HepG2 (cell line): Measurements from ENCODE around the gene EPB41L4A. TPM values are rescaled to one million over a fixed set of nuclear protein-coding genes. Genes with fewer than 3 reads are reported as not detected.

Experiments used
- ATAC-seq: fragments of 200-7000 bp; cut with Tn5 transposase; 3 replicates; pipeline ENCODE4 v1.9.1; 2020; ENCODE audit warnings: mild to moderate bottlenecking, moderate library complexity
- BruUV-seq: library from RNA; stranded (reverse); fragments of 400-500 nt; replicated peaks from 2 replicates; lab custom pipeline; 2021; lab: Mats Ljungman, UMichigan
- CTCF ChIA-PET: fragments of 300-600 bp; formaldehyde crosslinking; extraction: SDS; loops from one replicate; lab custom pipeline; 2021; ENCODE audit warnings: low total read pairs, inconsistent platforms, low intra/inter-chr PET ratio; lab: Yijun Ruan, JAX
- POLR2A ChIA-PET: fragments of 350-600 bp; sonication (Branson Sonifier 250); formaldehyde crosslinking; loops from one replicate; lab custom pipeline; 2020; ENCODE audit warnings: antibody characterized with exemption, inconsistent platforms; lab: Yijun Ruan, JAX
- DNase-seq: peaks from one replicate; pipeline ENCODE4 v3.0.0-alpha.2; 2015; ENCODE audit warnings: low spot score
- FAIRE-seq: peaks from 3 replicates; lab custom pipeline; 2011; peaks lifted over from hg19 to GRCh38; lab: Jason Lieb, UNC
- H2AFZ ChIP-seq: one replicate; pipeline ENCODE4 v1.6.1; 2011; ENCODE audit warnings: low read length, inconsistent platforms
- H3K27ac ChIP-seq: fragments of 300-600 bp; 3 replicates; pipeline ENCODE4 v1.8.0; 2011; ENCODE audit warnings: mixed run types, mild to moderate bottlenecking, mixed read lengths, low read length, inconsistent platforms; ENCODE audit not compliant: insufficient read depth; ENCODE audit errors: extremely low read length
- H3K27me3 ChIP-seq, 2 experiments: fragments of 200-600 bp in 1 of 2; 2 replicates in 1 of 2; 3 replicates in 1 of 2; pipeline versions ENCODE4 v1.6.0 to v1.8.0; 2011; ENCODE audit warnings: low read length in 2 of 2, mild to moderate bottlenecking in 2 of 2, moderate library complexity in 2 of 2, inconsistent platforms in 1 of 2; ENCODE audit not compliant: insufficient read depth in 2 of 2, control insufficient read depth in 1 of 2
- H3K36me3 ChIP-seq, 2 experiments: fragments of 200-600 bp in 1 of 2; replicated peaks in 1 of 2; 2 replicates in 1 of 2; 3 replicates in 1 of 2; pipeline versions ENCODE4 v1.5.1 to v1.8.0; 2011; ENCODE audit warnings: low read length in 2 of 2, inconsistent platforms in 1 of 2; ENCODE audit not compliant: insufficient read depth in 2 of 2, control insufficient read depth in 1 of 2
- H3K4me1 ChIP-seq: 2 replicates; pipeline ENCODE4 v1.5.1; 2012; ENCODE audit warnings: low read length, inconsistent platforms; ENCODE audit not compliant: insufficient read depth
- H3K4me2 ChIP-seq: 2 replicates; pipeline ENCODE4 v1.6.0; 2011; ENCODE audit warnings: low read depth, low read length, inconsistent platforms
- H3K4me3 ChIP-seq, 3 experiments: fragments of 200-600 bp in 1 of 3; sonication (generic), shearing (Covaris generic) in 1 of 3; replicated peaks in 1 of 3; 2 replicates each; pipeline ENCODE4 v1.5.1; 2011 to 2016; ENCODE audit warnings: low read length in 3 of 3, inconsistent platforms in 2 of 3, low read depth in 2 of 3, mild to moderate bottlenecking in 2 of 3, control low read depth in 1 of 3, mixed read lengths in 1 of 3; ENCODE audit not compliant: insufficient read depth in 1 of 3
- H3K79me2 ChIP-seq: one replicate; pipeline ENCODE4 v1.6.1; 2011; ENCODE audit warnings: low read length, inconsistent platforms; ENCODE audit not compliant: insufficient read depth
- H3K9ac ChIP-seq: 2 replicates; pipeline ENCODE4 v1.6.0; 2011; ENCODE audit warnings: mild to moderate bottlenecking, low read depth, low read length, inconsistent platforms; ENCODE audit not compliant: insufficient read depth
- H3K9me3 ChIP-seq: 2 replicates; pipeline ENCODE4 v1.5.1; 2012; ENCODE audit warnings: mild to moderate bottlenecking, low read length
- H4K20me1 ChIP-seq: 2 replicates; pipeline ENCODE4 v1.6.0; 2011; ENCODE audit warnings: inconsistent platforms, mild to moderate bottlenecking, low read length, moderate library complexity; ENCODE audit not compliant: insufficient read depth
- CAMTA2 ChIP-seq: sonication (generic); formaldehyde crosslinking; IDR thresholded peaks from 2 replicates; pipeline ENCODE4 v1.4.0; 2020; ENCODE audit warnings: mild to moderate bottlenecking, missing genetic modification reagents, borderline replicate concordance
- E2F1 ChIP-seq: sonication (generic); formaldehyde crosslinking; IDR thresholded peaks from 2 replicates; pipeline ENCODE4 v1.5.0; 2020; ENCODE audit warnings: missing genetic modification reagents
- FOSL1 ChIP-seq: sonication (generic); formaldehyde crosslinking; IDR thresholded peaks from 2 replicates; pipeline ENCODE4 v1.9.0; 2021; ENCODE audit warnings: missing genetic modification reagents, borderline replicate concordance
- JUNB ChIP-seq: sonication (generic); formaldehyde crosslinking; IDR thresholded peaks from 2 replicates; pipeline ENCODE4 v1.8.0; 2022; ENCODE audit warnings: missing genetic modification reagents, mild to moderate bottlenecking, borderline replicate concordance
- KLF11 ChIP-seq: IDR thresholded peaks from 2 replicates; pipeline ENCODE4 v1.6.1; 2016; ENCODE audit warnings: missing compliant biosample characterization
- KLF12 ChIP-seq: sonication (generic); formaldehyde crosslinking; IDR thresholded peaks from 2 replicates; pipeline ENCODE4 v1.4.0; 2020; ENCODE audit warnings: missing genetic modification reagents, borderline replicate concordance
- MBD4 ChIP-seq: IDR thresholded peaks from 2 replicates; pipeline ENCODE4 v1.6.1; 2012; ENCODE audit warnings: low read length, inconsistent platforms, borderline replicate concordance
- NKX3-1 ChIP-seq: sonication (generic); formaldehyde crosslinking; IDR thresholded peaks from 2 replicates; pipeline ENCODE4 v1.5.0; 2020; ENCODE audit warnings: missing genetic modification reagents
- USF2 ChIP-seq, 2 experiments: sonication (generic) in 1 of 2; formaldehyde crosslinking in 1 of 2; IDR thresholded peaks; 2 replicates each; pipeline versions ENCODE4 v1.5.1 to v1.6.1; 2011 to 2020; ENCODE audit warnings: borderline replicate concordance in 1 of 2, low read depth in 1 of 2, low read length in 1 of 2, mild to moderate bottlenecking in 1 of 2, missing genetic modification reagents in 1 of 2, moderate library complexity in 1 of 2
- ZBTB4 ChIP-seq: sonication (generic); formaldehyde crosslinking; IDR thresholded peaks from 2 replicates; pipeline ENCODE4 v1.4.0; 2020; ENCODE audit warnings: missing genetic modification reagents, mild to moderate bottlenecking, borderline replicate concordance
- ZFP90 ChIP-seq: sonication (generic); formaldehyde crosslinking; IDR thresholded peaks from 2 replicates; pipeline ENCODE4 v1.8.0; 2022; ENCODE audit warnings: missing genetic modification reagents, mild to moderate bottlenecking, inconsistent platforms, borderline replicate concordance
- ZNF207 ChIP-seq: fragments of 450-650 bp; IDR thresholded peaks from 2 replicates; pipeline ENCODE4 v1.6.1; 2016; ENCODE audit warnings: antibody characterized with exemption, borderline replicate concordance
- ZNF282 ChIP-seq: fragments of 450-650 bp; IDR thresholded peaks from 2 replicates; pipeline ENCODE4 v1.6.1; 2018; ENCODE audit not compliant: partially characterized antibody
- ZNF33B ChIP-seq: sonication (generic); formaldehyde crosslinking; IDR thresholded peaks from 2 replicates; pipeline ENCODE4 v1.5.1; 2020; ENCODE audit warnings: mild to moderate bottlenecking, missing genetic modification reagents
- ZNF530 ChIP-seq: sonication (generic); formaldehyde crosslinking; IDR thresholded peaks from 2 replicates; pipeline ENCODE4 v1.5.0; 2020; ENCODE audit warnings: low read depth, mild to moderate bottlenecking, missing genetic modification reagents
- ZNF550 ChIP-seq: sonication (generic); formaldehyde crosslinking; IDR thresholded peaks from 2 replicates; pipeline ENCODE4 v1.4.0; 2020; ENCODE audit warnings: mild to moderate bottlenecking, missing genetic modification reagents, borderline replicate concordance
- WGBS: methylation state at CpG from one replicate; pipeline ENCODE4 v1.1.6; 2017; ENCODE audit warnings: low lambda C conversion rate; 5-methylcytosine and 5-hydroxymethylcytosine counted together
- in situ Hi-C: cut with HindIII; loops from 2 replicates; pipeline ENCODE4 v1.10.0; 2017; ENCODE audit warnings: low pct_unique_long_range_greater_than_20kb; ENCODE audit not compliant: extremely low pct_ligation_motif_present
- intact Hi-C: fragments of 100-400 bp; cut with micrococcal nuclease; formaldehyde crosslinking; loops from one replicate; pipeline ENCODE4 v1.10.0; 2022; ENCODE audit not compliant: unreplicated experiment
- polyA plus RNA-seq, 8 experiments: library from polyadenylated mRNA; depleted of rRNA in 3 of 8; stranded (reverse) in 7 of 8; unstranded in 1 of 8; fragments of >200 nt; fragmentation: Illumina TruSeq in 4 of 8; extraction: Trizol in 4 of 8; gene quantifications; 2 replicates each; pipeline versions ENCODE4 v1.2.1 to v1.2.3, GENCODE V29; 2011 to 2016; ENCODE audit warnings: low read depth in 4 of 8, missing spikeins in 1 of 8, mixed read lengths in 1 of 8; ENCODE audit not compliant: insufficient read depth in 1 of 8
- total RNA-seq, 5 experiments: library from RNA; depleted of rRNA; stranded (reverse); fragments of >200 nt; fragmentation: Illumina TruSeq; extraction: Trizol; gene quantifications; 2 replicates each; pipeline ENCODE4 v1.2.3, GENCODE V29; 2016; ENCODE audit warnings: low read depth in 1 of 5

Gene EPB41L4A
- total and polyA plus RNA-seq, 2 of the 13 experiments (the other 11 are each of a cell fraction or from before 2014, with no cell fraction given), result 0.07 TPM; not detected in 1

- Histone ChIP-seq H3K79me2 (no peaks in the 10 kb centered on the region), H4K20me1 (no peaks in the 10 kb centered on the region), H2AFZ (no peak overlapping the region), H3K9me3 (no peaks in the 10 kb centered on the region), H3K27me3 (peaks cover 0 to 12% of the 10 kb centered on the region in 2 experiments; a peak in 2 of 5 replicates), H3K36me3 (no peaks in the 10 kb centered on the region), H3K4me3 (no peak overlapping the region), H3K9ac (no peak overlapping the region), H3K4me1 (no peaks in the 10 kb centered on the region), H3K27ac (no peak overlapping the region), H3K4me2 (no peak overlapping the region)
- ATAC-seq (no peak), DNase-seq (no peak), FAIRE-seq (no peak)
- BruUV-seq, result no TSS peak
- 0% methylated on average over 4 of the region's 4 CpGs for WGBS
- intact Hi-C loops, result no loop called here
- POLR2A ChIA-PET, result no interaction called here
- CTCF ChIA-PET, result no interaction called here
- in situ Hi-C loops, result loop anchor here (10.0 kb wide), 1 partner anchor 235 kb away; no protein-coding TSS in a partner anchor
- no peak for TF ChIP-seq NKX3-1 (CRISPR knock-in tag)
- TF ChIP-seq MBD4, result no peak
- TF ChIP-seq ZNF33B, result no peak
- no peak for TF ChIP-seq CAMTA2
- TF ChIP-seq USF2 (IDR thresholded peaks at IDR 0.05; ENCODE audit: low read depth, low read length), result no peak
- TF ChIP-seq USF2 (CRISPR knock-in tag; IDR thresholded peaks at IDR 0.05; ENCODE audit: borderline replicate concordance), result no peak
- TF ChIP-seq ZNF550 (CRISPR knock-in tag), result no peak
- TF ChIP-seq ZNF282, result no peak
- TF ChIP-seq ZNF530 (CRISPR knock-in tag), result no peak
- TF ChIP-seq JUNB (CRISPR knock-in tag), result no peak
- TF ChIP-seq E2F1, result no peak
- TF ChIP-seq FOSL1 (CRISPR knock-in tag), result no peak
- no peak for TF ChIP-seq ZBTB4 (CRISPR knock-in tag)
- TF ChIP-seq KLF12 (CRISPR knock-in tag), result no peak
- no peak for TF ChIP-seq KLF11 (CRISPR knock-in tag)
- no peak for TF ChIP-seq ZNF207
- no peak for TF ChIP-seq ZFP90 (CRISPR knock-in tag)
Measured at GRCh38 chr5:112189391-112189790, 229.7 kb downstream of the EPB41L4A start.
